NCI-H2171 (cell line): ENCODE measurements around the gene PTPRG.

ENCODE experiments used
- DNase-seq: peaks from one replicate; lab custom pipeline; 2025; lab: John Stamatoyannopoulos, UW

PTPRG gene

GRCh38 chr3:61769266-61769990 is 208.1 kb downstream of the PTPRG start:
- no peak for DNase-seq

GRCh38 chr3:61771976-61772375 is 210.6 kb downstream of the PTPRG start:
- DNase-seq = no peak

- DNase-seq = no peak
These were observed 211.1 kb downstream of the PTPRG start for GRCh38 chr3:61772456-61772855.

- DNase-seq = no peak
These were observed 213.0 kb downstream of the PTPRG start for GRCh38 chr3:61774279-61774890.

- DNase-seq = no peak
These were observed 215.0 kb downstream of the PTPRG start for GRCh38 chr3:61776390-61776789.

GRCh38 chr3:61777483-61777882 is 216.1 kb downstream of the PTPRG start:
- no peak for DNase-seq

GRCh38 chr3:61778095-61778494 is 216.7 kb downstream of the PTPRG start:
- DNase-seq = no peak

GRCh38 chr3:61780016-61780415 is 218.6 kb downstream of the PTPRG start:
- DNase-seq = no peak

- DNase-seq = no peak
These were observed 219.3 kb downstream of the PTPRG start for GRCh38 chr3:61780455-61781228.

- DNase-seq = no peak
These were observed 222.8 kb downstream of the PTPRG start for GRCh38 chr3:61783993-61784718.

- no peak for DNase-seq
These were observed 227.5 kb downstream of the PTPRG start for GRCh38 chr3:61788623-61789507.

GRCh38 chr3:61789861-61790260 is 228.5 kb downstream of the PTPRG start:
- DNase-seq = no peak

- DNase-seq = no peak
These were observed 229.0 kb downstream of the PTPRG start for GRCh38 chr3:61790411-61790810.

GRCh38 chr3:61793056-61793455 is 231.7 kb downstream of the PTPRG start:
- no peak for DNase-seq

- no peak for DNase-seq
These were observed 232.2 kb downstream of the PTPRG start for GRCh38 chr3:61793521-61793920.

- DNase-seq = no peak
These were observed 233.0 kb downstream of the PTPRG start for GRCh38 chr3:61794341-61794740.

- no peak for DNase-seq
These were observed 233.6 kb downstream of the PTPRG start for GRCh38 chr3:61794961-61795360.

GRCh38 chr3:61796088-61796680 is 234.8 kb downstream of the PTPRG start:
- no peak for DNase-seq

- DNase-seq = no peak
These were observed 235.5 kb downstream of the PTPRG start for GRCh38 chr3:61796911-61797310.

- DNase-seq = no peak
These were observed 241.4 kb downstream of the PTPRG start for GRCh38 chr3:61802772-61803171.

- no peak for DNase-seq
These were observed 242.6 kb downstream of the PTPRG start for GRCh38 chr3:61803983-61804382.
